GM13977 (cell line): ENCODE data around the gene LSAMP.

Experiments used
- DNase-seq: peaks from one replicate; pipeline ENCODE4 v3.0.0; 2012; ENCODE audit warnings: low spot score
- in situ Hi-C: fragments of 300-500 bp; cut with MboI; formaldehyde crosslinking; loops from one replicate; pipeline ENCODE4 v1.12.0; 2022; ENCODE audit warnings: low sequenced_read_pairs, low pct_unique_long_range_greater_than_20kb, mixed read lengths, inconsistent platforms; ENCODE audit not compliant: unreplicated experiment
- TF ChIP-seq, protein P1 (sequence below): IDR thresholded peaks from 2 replicates; pipeline ENCODE4 v1.5.1; 2012; ENCODE audit warnings: mild to moderate bottlenecking, control low read depth; ENCODE audit not compliant: insufficient read depth; ENCODE audit errors: extremely low read depth, missing control alignments

LSAMP gene

DNA sequence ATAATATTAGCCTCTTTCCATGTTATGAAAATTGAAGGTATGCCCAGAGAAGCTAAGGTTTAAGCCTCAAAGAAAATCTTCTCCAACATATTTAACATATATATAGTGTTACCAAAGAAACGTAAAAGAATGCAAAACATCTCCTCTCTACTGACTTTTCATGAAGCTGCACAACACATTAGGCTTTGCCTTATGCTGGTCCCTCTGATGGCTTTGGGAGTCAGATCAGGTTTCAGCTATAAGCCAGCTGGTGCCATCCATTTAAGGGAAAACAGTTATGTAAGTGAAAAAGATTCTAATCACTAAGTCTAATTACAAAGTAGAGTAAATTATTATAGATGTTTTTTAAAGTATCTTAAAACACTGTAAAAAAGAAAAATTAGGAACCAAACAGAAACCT lies 410.5 kb downstream of the LSAMP start:
- TF ChIP-seq, protein P1, sequence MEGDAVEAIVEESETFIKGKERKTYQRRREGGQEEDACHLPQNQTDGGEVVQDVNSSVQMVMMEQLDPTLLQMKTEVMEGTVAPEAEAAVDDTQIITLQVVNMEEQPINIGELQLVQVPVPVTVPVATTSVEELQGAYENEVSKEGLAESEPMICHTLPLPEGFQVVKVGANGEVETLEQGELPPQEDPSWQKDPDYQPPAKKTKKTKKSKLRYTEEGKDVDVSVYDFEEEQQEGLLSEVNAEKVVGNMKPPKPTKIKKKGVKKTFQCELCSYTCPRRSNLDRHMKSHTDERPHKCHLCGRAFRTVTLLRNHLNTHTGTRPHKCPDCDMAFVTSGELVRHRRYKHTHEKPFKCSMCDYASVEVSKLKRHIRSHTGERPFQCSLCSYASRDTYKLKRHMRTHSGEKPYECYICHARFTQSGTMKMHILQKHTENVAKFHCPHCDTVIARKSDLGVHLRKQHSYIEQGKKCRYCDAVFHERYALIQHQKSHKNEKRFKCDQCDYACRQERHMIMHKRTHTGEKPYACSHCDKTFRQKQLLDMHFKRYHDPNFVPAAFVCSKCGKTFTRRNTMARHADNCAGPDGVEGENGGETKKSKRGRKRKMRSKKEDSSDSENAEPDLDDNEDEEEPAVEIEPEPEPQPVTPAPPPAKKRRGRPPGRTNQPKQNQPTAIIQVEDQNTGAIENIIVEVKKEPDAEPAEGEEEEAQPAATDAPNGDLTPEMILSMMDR = no peak
- in situ Hi-C loops = no loop called here
- DNase-seq = no peak

DNA sequence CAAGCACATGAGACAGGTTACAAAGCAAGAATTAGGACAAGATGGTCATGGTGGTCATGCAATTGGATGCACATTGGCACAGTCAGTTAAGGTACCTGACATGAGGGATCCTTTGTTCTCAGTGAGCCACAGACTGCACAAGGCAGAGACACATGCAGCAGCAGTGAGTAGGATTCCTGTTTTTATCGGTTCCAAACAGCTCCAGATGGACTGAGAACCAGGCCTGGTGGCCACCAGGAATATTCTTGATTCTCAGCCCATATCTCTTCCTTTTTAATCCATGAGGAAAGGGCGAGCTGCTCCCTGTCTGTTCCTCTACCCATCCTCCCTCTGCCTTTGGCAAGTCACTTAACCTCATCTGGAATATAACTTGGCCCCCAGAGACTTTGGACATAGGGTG lies 411.2 kb downstream of the LSAMP start:
- in situ Hi-C loops = no loop called here
- DNase-seq = no peak
- TF ChIP-seq, protein P1 = no peak

DNA sequence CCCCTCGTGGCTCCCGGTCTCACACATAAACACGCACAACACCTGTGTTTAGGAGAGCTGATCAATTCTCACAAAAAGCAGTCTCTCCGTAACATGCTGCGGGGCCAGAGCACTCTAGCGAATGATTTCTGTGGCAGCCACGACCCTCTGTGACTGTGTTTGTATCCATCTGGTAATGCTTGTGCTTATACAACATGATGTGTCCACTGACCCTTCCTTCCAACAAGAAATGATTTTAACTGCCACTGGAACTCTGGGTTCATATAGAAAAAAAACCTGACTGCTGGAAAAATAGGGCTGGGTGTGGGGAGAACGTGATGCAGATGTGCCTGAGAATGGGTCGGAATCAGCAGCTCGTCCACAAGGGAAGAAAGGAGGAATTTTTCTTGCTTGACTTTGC lies 411.8 kb downstream of the LSAMP start:
- in situ Hi-C loops = no loop called here
- TF ChIP-seq, protein P1 = no peak
- DNase-seq = no peak

DNA sequence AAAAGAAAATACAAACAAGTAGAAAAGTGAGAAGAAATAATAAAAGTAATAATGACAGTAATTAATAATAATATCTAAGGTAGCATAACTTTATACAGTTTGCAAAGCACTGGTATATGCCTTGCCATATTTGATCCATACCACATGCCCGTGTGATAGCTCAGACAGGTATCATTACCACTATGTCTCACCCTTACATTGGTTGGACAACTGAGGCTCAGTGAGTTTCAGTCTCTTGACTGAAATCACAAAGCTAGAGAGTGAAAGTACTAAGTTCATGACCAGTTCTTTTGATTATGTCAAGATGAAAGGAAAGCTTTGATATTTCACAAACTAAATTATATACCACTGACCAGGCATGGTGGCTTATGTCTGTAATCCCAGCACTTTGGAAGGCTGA lies 413.1 kb downstream of the LSAMP start:
- DNase-seq = no peak
- in situ Hi-C loops = no loop called here
- TF ChIP-seq, protein P1 = no peak

DNA sequence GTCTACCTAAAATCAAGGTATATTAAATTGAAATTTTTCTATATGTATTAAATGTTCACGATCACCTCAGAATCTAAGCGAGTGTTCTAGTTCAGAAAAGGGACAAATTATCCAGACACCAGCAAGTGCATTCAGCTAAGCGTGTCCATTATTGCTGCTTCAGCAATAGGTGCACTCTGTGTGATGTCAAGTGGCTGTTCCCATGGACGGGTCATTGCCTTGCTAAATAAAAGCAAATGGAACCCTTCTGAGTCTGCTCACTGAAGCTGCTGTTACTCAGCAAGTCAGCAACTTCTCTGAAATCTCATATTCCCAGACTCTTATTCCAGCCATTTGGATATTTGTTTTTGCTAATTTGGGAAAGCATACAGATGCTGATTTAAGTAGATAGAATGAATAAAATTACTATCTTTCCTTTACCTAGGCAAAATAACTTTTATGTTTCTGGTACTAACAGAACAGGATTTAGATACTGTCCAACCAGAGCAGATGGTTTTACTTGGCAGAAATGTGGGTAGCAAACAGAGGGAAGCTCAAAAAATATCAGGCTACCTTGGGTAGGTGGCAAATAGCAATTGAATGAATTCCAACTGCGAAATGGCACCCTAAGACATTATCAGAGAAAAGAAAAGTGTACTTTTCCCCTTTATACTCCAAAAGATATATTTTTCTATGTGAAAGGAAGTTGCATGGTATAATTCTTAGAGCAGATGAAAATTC lies 415.0 kb downstream of the LSAMP start:
- DNase-seq = no peak
- in situ Hi-C loops = no loop called here
- TF ChIP-seq, protein P1 = no peak

DNA sequence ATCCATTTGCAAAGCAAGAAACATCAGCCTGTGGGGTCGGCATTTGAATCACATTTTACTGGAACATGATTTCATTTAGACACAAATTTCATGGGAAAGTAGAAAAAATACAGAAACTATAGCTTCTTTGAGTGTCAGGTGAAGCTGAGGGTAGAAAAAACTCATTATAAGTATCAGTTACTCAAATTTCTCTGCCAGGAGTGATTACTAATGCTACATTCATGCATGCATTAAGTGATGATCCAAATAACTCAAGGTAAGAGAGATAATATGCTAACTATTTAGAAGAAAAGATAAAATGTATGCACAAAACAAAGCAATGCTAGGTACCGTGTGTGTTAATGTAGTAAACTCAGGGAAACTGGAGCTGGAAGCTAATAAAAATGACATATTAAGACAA lies 416.0 kb downstream of the LSAMP start:
- no peak for DNase-seq
- TF ChIP-seq, protein P1 = no peak
- in situ Hi-C loops = no loop called here
